GM19467 (cell line): ENCODE measurements around the gene SLC39A11.
"Not testable (repeated sequence)": the region's sequence is repeated elsewhere in the genome, so short reads cannot be mapped to it uniquely, and the experiment has no call there.

Experiments
- ATAC-seq: cut with Tn5 transposase; IDR thresholded peaks from one replicate; pipeline ENCODE4 v1.9.1; 2021; ENCODE audit warnings: mild to moderate bottlenecking, moderate library complexity; ENCODE audit not compliant: unreplicated experiment

SLC39A11 gene

GRCh38 chr17:72850410-72851118 is 241.9 kb downstream of the SLC39A11 start:
- no peak for ATAC-seq

GRCh38 chr17:72846399-72846798 is 246.1 kb downstream of the SLC39A11 start:
- no peak for ATAC-seq

GRCh38 chr17:72843591-72843990 is 248.9 kb downstream of the SLC39A11 start:
- ATAC-seq: no peak

- no peak for ATAC-seq
These were observed 252.5 kb downstream of the SLC39A11 start for GRCh38 chr17:72840019-72840418.

GRCh38 chr17:72839131-72839725 is 253.3 kb downstream of the SLC39A11 start:
- ATAC-seq: no peak

GRCh38 chr17:72838581-72838980 is 253.9 kb downstream of the SLC39A11 start:
- no peak for ATAC-seq

GRCh38 chr17:72838068-72838467 is 254.4 kb downstream of the SLC39A11 start:
- no peak for ATAC-seq

- ATAC-seq: no peak
These were observed 255.2 kb downstream of the SLC39A11 start for GRCh38 chr17:72837335-72837734.

- ATAC-seq: no peak
These were observed 259.2 kb downstream of the SLC39A11 start for GRCh38 chr17:72833128-72833765.

- ATAC-seq: no peak
These were observed 260.2 kb downstream of the SLC39A11 start for GRCh38 chr17:72832306-72832705.

- no peak for ATAC-seq
These were observed 262.6 kb downstream of the SLC39A11 start for GRCh38 chr17:72829883-72830282.

- ATAC-seq: no peak
These were observed 265.9 kb downstream of the SLC39A11 start for GRCh38 chr17:72826602-72827001.

- ATAC-seq: not testable (repeated sequence)
These were observed 266.4 kb downstream of the SLC39A11 start for GRCh38 chr17:72826059-72826458.

GRCh38 chr17:72825218-72825617 is 267.3 kb downstream of the SLC39A11 start:
- ATAC-seq: no peak

- not testable (repeated sequence) for ATAC-seq
These were observed 268.2 kb downstream of the SLC39A11 start for GRCh38 chr17:72824267-72824666.

GRCh38 chr17:72822358-72823023 is 270.0 kb downstream of the SLC39A11 start:
- ATAC-seq: no peak

GRCh38 chr17:72816406-72816805 is 276.1 kb downstream of the SLC39A11 start:
- no peak for ATAC-seq

GRCh38 chr17:72813481-72813880 is 279.0 kb downstream of the SLC39A11 start:
- no peak for ATAC-seq

- ATAC-seq: no peak
These were observed 279.7 kb downstream of the SLC39A11 start for GRCh38 chr17:72812823-72813222.

- no peak for ATAC-seq
These were observed 280.4 kb downstream of the SLC39A11 start for GRCh38 chr17:72811976-72812687.

- no peak for ATAC-seq
These were observed 281.4 kb downstream of the SLC39A11 start for GRCh38 chr17:72810991-72811508.
